ENCODE data around the gene ACSBG1.
A peak's percentile ranks its signal among the peaks of the same experiment; 100 is the strongest.

Gene ACSBG1

DNA sequence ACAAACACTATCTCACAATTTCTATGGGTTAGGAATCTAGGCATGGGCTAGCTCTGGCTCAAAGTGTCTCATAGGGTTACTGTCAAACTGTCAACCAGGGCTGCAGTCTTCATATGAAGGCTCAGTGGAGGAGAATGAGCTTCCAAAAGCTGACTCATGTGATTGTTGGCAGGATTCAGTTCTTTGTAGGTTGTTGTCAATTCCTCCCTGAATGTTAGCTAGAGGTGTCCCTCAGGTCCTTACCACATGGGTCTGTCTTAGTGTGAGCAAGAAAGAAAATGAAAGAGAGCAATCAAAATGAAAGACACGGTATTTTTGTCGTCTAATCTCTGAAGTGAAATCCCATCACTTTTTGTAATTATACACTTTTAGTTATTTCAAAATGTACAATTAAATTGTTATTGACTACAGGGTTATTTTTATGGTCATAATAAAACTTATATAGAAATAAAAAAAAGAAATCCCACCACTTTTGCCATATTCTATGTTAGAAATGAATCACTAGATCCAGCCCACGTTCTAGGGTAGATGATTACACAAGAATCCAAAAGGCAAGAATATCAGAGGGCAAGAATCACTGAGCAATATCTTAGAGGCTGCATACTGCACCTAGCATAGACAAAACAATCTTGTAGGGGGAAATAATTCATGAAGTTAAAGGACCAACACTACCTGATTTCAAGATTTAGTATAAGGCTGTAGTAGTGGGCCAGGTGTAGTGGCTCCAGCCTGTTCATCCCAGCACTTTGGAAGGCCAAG lies 8.4 kb downstream of the ACSBG1 start:
- intact Hi-C loops (cut with DNase I): no loop called here
- DNase-seq: no peak

- no peak for DNase-seq
- intact Hi-C loops (cut with DNase I): no loop called here
These were observed 10.3 kb downstream of the ACSBG1 start for GRCh38 chr15:78224023-78224411.

GRCh38 chr15:78223396-78224022 lies 10.9 kb downstream of the ACSBG1 start:
- DNase-seq: no peak
- intact Hi-C loops (cut with DNase I): no loop called here

GRCh38 chr15:78222745-78223395 lies 11.5 kb downstream of the ACSBG1 start:
- intact Hi-C loops (cut with DNase I): no loop called here
- DNase-seq: no peak

GRCh38 chr15:78220713-78221112 lies 13.7 kb downstream of the ACSBG1 start:
- intact Hi-C loops (cut with DNase I): no loop called here

GRCh38 chr15:78216276-78217104 lies 17.9 kb downstream of the ACSBG1 start:
- intact Hi-C loops (cut with DNase I): no loop called here
- DNase-seq: peak in 3 of 10 donors; percentile 57 to 83 (median 57)

More at GRCh38 chr15:78220713-78221112, 13.7 kb downstream of the ACSBG1 start:
- no peak for DNase-seq

DNA sequence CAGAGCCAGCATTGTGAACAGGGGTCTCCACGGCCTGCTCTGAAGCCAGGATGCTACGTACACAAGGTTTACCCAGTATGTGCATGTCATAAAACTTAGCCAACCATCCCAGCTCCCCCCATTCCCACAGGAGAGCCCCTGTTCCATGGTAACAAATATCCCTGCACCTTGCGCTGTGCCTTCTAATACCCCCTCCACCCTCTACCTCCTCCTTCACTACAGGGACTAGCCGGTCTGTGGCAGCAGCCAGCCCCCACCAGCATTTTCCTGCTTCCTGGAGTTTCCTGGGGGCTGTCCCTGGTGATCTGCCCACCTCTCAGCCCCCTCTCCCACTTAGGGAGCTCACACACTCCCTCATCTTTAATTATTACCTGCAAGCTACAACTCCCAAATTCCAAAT lies 20.4 kb downstream of the ACSBG1 start:
- DNase-seq: no peak
- intact Hi-C loops (cut with DNase I): no loop called here

DNA sequence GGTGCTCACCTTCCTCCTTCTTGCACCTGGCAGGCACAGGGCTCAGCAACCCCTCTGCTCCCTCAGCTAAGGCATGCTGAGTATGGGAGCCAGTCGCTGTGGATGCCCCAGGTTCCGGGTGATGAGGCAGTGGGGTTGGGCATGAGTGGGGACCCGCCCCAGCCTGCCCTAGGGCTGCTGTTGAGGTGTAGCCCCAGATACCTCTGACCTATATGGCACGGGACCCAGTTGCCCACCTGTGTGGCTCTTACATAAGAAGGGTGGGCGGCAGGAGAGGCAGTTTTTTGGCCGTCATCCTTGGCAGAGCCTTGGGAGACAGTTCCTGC lies 21.0 kb downstream of the ACSBG1 start:
- DNase-seq: no peak
- intact Hi-C loops (cut with DNase I): no loop called here

DNA sequence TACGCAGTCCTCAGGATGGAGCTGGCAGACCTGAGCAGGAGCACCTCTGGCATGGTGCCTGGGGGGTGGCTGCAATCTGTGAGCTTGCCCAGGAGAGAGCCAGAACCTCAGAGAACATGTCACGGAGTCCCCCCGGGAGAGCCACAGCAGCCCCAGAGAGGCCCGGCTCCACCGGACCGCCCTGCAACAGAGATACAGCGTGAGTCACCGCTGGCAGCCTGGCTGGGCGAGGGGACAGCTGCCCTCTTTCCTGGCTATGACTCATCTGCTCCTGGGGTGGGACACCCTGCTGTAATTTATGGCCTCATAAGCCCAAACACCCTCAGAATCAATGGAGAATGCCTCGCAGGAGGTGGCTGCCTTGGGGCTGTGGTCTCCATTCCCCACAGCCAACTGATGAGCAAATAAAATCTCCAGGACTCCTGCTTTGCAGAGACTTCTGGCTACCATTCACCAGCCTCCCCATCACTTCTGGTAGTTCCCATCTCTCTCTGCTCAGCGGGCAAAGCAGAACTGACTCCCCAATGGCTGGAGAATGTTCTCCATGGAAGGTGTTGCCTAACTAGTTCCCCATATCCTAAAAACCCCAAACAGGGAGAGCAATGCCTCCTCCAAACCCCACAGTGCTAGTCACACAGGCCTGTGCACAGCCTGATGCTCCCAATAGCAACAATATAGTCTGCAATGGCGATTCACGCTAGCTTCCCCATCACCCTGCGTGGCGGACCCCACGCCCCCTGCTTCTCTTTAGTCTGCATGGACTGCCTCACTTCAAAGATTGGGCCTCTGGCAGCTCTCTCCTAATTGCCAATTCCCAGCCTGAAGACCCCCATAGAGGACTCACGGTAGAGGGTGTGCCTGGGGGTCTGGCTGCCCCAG lies 21.6 kb downstream of the ACSBG1 start:
- DNase-seq: peak in 5 of 10 donors; percentile 67 to 93 (median 72)
- intact Hi-C loops (cut with DNase I): no loop called here

GRCh38 chr15:78212008-78212407 lies 22.4 kb downstream of the ACSBG1 start:
- DNase-seq: peak in 1 of 10 donors; percentile 59
- intact Hi-C loops (cut with DNase I): no loop called here

DNA sequence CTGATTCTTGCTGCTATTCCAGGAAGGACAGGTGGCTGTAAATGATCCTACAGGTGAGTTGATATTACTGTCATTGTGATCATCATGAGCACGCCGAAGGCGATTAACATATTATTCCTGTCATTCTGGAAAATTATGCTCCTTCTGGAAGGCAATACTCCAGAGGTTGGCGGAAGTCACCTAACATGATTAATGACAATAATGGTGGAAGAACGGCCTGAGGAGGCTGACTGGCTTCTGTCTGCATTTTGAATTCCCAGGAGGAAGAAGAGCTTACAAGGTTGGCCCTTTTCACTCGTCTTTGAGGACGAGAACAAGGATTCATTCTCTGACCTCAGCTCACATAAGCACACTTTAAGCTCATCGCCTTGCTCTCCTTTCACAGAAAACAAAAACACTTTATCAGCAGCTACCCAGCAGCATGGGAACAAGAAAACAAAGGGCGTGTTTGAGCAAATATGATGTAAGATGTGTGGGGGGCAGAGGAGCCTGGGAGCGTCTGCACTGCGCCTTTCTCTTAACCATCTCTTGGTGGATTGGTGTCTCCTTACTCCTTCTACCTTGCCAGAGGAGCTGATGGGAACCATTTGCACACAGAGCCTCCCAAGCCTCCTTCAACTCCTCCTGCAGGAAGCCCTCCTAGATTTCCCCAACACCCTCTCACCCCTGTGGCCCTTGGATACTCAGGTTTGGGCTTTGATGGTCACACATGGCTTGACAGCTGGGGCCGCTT lies 23.0 kb downstream of the ACSBG1 start:
- intact Hi-C loops (cut with DNase I): no loop called here
- peak in 1 of 10 donors; percentile 66 for DNase-seq

GRCh38 chr15:78210349-78210717 lies 24.0 kb downstream of the ACSBG1 start:
- intact Hi-C loops (cut with DNase I): no loop called here
- DNase-seq: peak in 1 of 10 donors; percentile 52

DNA sequence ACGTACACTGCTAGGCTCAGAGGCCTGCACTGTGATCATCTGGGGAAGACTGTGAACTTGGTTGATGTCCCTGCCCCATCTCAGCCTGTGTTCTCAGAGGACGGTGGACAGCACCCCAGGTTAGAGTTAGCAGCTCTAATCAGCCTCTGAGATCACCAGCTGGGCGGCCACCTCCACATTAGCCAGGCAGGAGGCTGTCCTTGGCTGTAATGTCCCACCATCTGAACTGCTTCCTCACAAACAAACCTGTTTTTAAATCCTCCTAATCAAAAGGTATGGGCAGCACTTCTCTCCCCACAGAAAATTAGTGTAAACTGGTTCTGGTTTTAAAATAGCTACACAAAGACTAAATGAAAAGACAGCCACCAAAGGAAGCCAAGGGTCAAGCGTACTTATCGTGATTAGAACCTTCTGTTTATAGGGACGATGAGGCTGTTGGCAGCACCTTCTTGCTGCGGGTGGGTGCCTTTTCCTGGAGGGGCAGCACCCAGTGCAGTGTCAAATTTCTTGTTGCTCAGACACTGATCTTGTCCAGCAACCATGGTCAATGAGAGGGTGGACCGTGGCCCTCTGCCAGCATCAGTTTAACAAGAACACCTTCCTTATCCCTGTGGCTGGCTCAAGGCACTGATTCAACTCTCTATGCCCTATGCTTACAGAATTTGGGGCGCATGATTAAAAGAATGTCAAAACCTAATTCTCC lies 24.6 kb downstream of the ACSBG1 start:
- intact Hi-C loops (cut with DNase I): no loop called here
- peak in 2 of 10 donors; percentile 60 to 80 for DNase-seq

DNA sequence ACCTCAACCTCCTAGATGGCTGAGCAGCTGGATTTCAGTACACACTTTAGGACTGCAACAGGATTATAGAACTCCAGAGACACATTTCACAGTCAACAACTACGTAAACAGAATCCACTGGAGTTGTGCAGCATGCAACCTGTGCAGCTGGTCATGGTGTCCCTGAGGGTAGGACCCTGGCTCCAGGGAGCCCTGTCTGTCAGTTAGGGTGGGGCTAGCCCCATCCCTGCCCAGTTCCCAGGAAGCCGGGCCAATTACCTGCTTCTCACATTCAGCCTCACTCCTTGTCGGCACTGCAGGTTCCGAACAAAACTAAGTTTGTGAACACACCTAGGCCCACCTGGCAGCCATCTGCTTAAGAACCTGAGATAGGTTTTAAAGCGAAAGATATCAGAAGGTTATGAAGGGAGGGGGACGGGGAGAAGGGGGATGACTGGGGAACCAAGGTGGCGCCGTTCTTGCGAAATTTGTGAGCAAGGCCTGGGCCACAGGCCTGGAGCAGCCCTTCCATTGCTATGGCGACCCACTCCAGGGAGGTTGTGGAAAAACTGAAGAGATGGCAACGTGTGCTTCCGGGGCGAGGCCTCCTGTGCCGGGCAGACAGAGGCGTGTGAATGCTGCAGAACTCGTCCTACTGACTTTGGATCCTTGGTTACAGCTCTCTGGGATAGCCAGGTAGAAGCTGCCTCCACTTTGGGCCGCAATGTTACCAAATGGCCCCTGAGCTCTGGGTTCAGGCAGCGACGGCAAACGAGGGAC lies 25.3 kb downstream of the ACSBG1 start:
- peak in 1 of 10 donors; percentile 62 for DNase-seq
- intact Hi-C loops (cut with DNase I): no loop called here

DNA sequence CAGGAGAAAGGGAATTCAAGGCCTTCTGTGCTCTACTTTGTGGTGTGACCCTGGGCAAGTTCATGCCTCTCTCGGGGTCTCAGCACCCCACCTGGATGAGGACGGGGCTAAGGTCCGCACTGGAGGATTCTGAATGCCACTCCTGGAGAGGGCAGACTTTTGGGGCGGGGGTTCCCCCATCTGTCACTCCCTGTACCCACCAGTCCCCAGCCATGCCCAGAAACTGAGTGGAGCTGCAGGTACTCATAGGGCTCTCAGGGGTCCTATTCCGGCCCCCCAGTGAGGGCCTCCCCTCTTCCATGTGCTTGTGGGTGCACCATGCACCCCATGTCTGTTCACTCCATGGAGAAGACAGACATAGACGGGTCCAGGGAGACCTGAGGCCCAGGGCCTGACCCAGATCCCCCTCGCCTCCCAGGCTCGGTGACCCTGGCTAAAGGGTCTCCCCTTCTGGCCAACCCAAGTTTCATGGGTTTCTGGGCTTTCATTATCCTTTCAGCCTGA lies 26.0 kb downstream of the ACSBG1 start:
- no peak for DNase-seq
- intact Hi-C loops (cut with DNase I): no loop called here

- no peak for DNase-seq
- intact Hi-C loops (cut with DNase I): no loop called here
These were observed 26.6 kb downstream of the ACSBG1 start for GRCh38 chr15:78207641-78208340.

- peak in 1 of 10 donors; percentile 35 for DNase-seq
- intact Hi-C loops (cut with DNase I): no loop called here
These were observed 27.3 kb downstream of the ACSBG1 start for GRCh38 chr15:78207110-78207458.
